Hepatic stellate cell (primary cell): ENCODE measurements around the gene MED9.

Experiments
- DNase-seq: peaks from one replicate; pipeline ENCODE4 v3.0.0; 2011; ENCODE audit warnings: low spot score

Gene MED9

GRCh38 chr17:17538417-17539391, 61.9 kb downstream of the MED9 start:
- DNase-seq: no peak

DNA sequence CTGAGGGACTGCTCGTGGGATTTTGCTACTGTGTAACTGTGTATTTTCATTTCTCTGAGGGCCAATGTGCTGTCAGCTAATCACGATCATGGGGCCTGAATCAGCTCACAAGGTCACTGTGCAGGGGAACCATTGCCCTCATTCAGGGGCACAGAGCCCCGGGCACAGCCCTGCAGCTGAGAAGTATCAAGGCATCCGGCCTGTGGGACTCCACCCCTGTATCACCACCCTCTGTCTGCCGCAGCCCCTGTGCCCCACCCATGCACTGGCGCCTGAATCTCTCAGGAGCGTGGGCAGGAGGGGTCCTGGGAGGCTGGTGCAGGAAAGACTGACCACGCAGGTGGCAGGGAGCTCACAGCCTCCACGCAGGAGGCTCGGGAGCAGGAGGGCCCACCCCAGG, 62.8 kb downstream of the MED9 start:
- DNase-seq: no peak

GRCh38 chr17:17540278-17540906, 63.6 kb downstream of the MED9 start:
- DNase-seq: no peak

DNA sequence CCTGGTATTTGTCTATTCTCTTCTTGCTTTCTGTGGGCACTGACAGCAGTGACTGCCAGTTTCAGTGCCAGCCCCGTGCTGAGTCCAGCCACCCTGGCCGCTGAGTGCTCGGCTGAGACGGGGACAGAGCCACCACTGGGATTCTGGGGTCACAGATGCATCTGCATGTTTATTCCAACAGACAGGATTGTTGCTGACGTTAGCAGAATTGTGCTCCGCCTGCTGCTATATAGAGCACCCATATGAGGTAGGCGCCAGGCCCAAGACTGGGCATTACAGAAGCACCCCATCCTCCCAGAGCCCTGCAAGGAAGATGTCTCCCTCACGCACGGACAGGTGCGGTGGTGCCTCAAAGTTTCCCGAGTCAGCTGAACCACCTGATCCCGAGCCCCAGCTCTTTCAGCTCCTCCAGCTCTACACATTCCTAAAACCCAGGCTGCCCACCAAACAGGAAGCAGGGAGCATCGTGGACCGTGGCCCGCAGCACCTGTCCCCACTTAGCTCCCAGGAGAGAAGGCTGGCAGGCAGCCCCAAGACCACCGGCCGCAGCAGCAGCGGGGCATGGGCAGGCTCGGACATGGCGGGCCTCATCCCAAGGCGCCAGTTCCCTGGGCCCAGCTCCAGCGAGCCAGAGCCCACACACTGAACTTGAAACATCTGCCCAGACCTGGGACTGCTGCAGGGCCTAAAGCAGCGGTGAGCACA, 64.3 kb downstream of the MED9 start:
- no peak for DNase-seq

GRCh38 chr17:17541640-17542001, 64.8 kb downstream of the MED9 start:
- no peak for DNase-seq
